Esophagus squamous epithelium (tissue), 4 donors: ENCODE data around the gene SEPTIN7.

Source experiments
- POLR2A ChIP-seq, 4 donors: fragments of 450-650 bp; IDR thresholded peaks; one replicate each; pipeline ENCODE4 v1.6.1; 2017; ENCODE audit warnings: antibody characterized with exemption in 4 of 4, mild to moderate bottlenecking in 4 of 4, moderate library complexity in 3 of 4
- TF ChIP-seq, protein P1 (sequence below), 6 experiments: fragments of 450-650 bp in 4 of 6; fragments of 200-600 bp in 2 of 6; sonication (generic) in 2 of 6; IDR thresholded peaks; one replicate each; pipeline ENCODE4 v1.5.1; 2016 to 2019; ENCODE audit warnings: antibody characterized with exemption in 6 of 6, mild to moderate bottlenecking in 4 of 6, moderate library complexity in 4 of 6

DNA sequence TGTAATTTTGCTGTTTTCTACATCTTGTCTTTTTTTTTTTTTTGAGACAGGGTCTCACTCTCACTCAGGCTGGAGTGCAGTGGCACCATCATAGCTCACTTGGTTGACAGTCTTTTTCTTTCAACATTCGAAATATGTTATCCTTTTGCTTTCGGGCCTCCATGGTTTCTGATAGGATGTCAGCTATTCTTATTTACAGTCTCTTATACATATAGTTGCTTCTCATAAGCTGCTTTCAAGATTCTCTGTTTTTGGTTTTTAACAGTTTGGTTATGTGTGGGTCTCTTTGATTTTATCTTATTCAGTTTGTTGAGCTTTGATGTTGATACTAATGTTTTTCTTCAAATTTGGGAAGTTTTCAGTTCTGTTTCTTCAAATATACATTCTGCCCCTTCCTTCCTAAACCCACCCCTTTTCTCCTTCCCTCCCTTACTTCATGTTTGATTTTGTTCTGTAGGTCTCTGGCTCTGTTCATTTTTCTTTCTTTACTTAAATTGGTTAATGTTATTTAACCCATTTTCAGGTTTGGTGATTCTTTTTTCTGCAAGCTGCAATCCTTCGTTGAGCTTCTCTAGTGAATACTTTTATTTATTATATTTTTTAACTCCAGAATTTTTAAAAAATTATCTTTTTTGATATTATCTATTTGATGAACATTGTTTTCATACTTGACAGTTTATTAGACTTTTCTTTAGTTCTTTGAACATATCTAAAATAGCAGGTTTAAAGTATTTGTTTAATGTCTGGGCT, 19.3 kb downstream of the SEPTIN7 start:
- TF ChIP-seq, protein P1, sequence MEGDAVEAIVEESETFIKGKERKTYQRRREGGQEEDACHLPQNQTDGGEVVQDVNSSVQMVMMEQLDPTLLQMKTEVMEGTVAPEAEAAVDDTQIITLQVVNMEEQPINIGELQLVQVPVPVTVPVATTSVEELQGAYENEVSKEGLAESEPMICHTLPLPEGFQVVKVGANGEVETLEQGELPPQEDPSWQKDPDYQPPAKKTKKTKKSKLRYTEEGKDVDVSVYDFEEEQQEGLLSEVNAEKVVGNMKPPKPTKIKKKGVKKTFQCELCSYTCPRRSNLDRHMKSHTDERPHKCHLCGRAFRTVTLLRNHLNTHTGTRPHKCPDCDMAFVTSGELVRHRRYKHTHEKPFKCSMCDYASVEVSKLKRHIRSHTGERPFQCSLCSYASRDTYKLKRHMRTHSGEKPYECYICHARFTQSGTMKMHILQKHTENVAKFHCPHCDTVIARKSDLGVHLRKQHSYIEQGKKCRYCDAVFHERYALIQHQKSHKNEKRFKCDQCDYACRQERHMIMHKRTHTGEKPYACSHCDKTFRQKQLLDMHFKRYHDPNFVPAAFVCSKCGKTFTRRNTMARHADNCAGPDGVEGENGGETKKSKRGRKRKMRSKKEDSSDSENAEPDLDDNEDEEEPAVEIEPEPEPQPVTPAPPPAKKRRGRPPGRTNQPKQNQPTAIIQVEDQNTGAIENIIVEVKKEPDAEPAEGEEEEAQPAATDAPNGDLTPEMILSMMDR (IDR thresholded peaks at IDR 0.05): no peak
- TF ChIP-seq POLR2A (IDR thresholded peaks at IDR 0.05): no peak
